Stimulated activated CD4-positive, alpha-beta T cell treated with anti-CD3 and anti-CD28 coated beads, Interleukin-4, amount 100 ng/mL, for 24 hours (primary cell): Measurements from ENCODE around the gene MEIS3.

ENCODE experiments used
- DNase-seq: peaks from one replicate; pipeline ENCODE4 v3.0.0-alpha.2; 2020

Gene MEIS3

DNA sequence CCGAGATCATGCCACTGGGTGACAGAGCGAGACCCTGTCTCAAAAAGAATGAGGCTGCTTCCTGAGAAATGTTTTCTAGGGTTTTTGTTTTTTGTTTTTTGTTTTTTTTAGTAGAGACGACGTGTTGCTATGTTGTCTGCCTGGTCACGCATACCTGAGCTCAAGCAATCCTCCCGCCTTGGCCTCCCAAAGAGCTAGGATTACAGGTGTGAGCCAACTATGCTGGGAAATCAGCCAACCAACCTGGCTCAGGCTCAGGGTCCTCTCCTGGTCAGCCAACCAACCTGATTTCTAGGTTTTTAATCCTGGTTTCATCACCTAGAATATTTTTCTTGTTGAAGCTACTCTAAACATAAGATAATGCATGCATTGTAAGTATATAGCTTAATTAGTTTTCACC, 62.4 kb downstream of the MEIS3 start:
- DNase-seq = no peak

DNA sequence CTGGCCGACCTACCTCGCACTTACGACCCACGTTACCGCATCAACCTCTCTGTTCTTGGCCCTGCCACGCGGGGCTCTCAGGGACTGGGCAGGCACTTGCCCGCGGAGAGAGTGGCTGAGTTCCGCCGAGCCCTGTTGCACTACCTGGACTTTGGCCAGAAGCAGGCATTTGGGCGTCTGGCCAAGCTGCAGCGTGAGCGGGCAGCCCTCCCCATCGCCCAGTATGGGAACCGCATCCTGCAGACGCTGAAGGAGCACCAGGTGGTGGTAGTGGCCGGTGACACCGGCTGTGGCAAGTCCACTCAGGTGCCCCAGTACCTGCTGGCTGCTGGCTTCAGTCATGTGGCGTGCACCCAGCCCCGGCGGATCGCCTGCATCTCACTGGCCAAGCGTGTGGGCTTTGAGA, 66.0 kb downstream of the MEIS3 start:
- DNase-seq = no peak
